Kidney capillary endothelial cell (primary cell): ENCODE results near the gene CCL17.
"Not testable (repeated sequence)": the region's sequence is repeated elsewhere in the genome, so short reads cannot be mapped to it uniquely, and the experiment has no call there.

Experiments
- DNase-seq: peaks from one replicate; pipeline ENCODE4 v3.0.0-alpha.2; 2018; ENCODE audit warnings: low spot score

The CCL17 gene

DNA sequence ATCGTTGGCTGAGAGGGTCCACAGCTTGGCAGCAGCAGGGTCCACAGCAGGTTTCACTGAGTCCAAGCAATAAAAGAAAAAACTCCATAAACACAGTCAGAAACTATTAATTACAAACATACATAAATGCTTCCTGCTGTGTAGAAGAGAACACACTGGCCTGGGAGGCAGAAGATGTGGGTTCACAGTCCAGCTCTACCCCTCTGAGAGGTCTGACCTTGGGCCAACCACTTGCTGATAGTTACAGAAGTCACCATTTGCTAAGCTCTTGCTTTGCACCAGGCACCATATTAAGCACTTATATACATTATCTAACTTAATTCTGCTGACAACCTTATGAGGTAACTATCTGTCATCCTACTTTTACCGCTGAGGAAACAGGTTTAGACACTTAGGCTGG is 27.9 kb downstream of the CCL17 start:
- no peak for DNase-seq

GRCh38 chr16:57432989-57433388 is 28.4 kb downstream of the CCL17 start:
- DNase-seq = no peak

DNA sequence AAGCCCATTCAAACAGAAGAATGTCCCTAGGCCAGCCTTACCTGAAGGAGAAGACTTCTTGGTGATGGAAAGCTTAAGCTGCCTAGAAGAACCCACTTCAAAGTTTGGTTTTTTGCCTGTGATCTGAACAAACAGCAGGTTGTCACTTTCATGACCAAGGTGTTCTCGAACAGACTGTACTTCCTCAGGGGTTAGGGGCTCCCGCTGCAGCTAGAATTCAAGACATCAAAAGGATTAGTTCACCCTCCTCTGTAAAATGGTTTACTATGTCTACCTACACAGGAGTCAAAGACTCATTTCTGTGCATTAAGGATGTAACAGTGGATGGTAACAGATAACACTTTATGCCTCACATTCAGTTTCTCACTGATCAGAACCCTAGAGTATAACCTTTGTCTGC is 29.4 kb downstream of the CCL17 start:
- no peak for DNase-seq

GRCh38 chr16:57435838-57436237 is 31.3 kb downstream of the CCL17 start:
- DNase-seq = no peak

DNA sequence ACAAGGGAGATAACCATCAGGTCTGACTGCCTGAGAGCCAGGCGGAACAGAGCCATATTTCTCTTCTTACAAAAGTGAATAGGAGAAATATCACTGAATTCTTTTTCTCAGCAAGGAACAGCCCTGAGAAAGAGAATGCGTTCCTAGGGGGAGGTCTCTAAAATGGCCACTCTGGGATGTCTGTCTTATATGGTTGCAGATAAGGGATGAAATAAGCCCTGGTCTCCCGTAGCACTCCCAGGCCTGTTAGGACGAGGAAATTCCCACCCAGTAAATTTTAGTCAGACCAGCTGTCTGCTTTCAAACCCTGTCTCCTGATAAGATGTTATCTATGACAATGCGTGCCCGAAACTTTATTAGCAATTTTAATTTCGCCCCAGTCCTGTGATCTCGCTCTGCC is 35.4 kb downstream of the CCL17 start:
- DNase-seq = not testable (repeated sequence)

DNA sequence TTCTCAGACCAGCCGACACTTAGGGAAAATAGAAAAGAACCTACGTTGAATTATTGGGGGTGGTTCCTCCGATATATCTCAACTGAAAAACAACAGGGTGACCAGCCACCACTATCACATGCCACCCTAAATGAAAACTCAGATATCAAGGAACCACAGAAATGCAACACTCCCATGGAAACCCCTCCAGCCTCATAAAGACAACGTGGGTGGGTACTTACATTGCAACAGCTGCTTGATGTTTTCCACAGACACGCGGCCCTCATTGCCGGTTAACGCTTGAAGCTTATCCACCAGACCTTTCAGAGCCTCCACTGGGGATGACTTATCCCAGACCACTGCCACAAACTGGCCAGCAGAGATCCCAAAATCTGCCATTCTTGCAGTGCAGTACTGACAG is 36.0 kb downstream of the CCL17 start:
- not testable (repeated sequence) for DNase-seq

- no peak for DNase-seq
Measured at GRCh38 chr16:57444711-57445110, 40.1 kb downstream of the CCL17 start.

GRCh38 chr16:57445510-57445909 is 40.9 kb downstream of the CCL17 start:
- no peak for DNase-seq

DNA sequence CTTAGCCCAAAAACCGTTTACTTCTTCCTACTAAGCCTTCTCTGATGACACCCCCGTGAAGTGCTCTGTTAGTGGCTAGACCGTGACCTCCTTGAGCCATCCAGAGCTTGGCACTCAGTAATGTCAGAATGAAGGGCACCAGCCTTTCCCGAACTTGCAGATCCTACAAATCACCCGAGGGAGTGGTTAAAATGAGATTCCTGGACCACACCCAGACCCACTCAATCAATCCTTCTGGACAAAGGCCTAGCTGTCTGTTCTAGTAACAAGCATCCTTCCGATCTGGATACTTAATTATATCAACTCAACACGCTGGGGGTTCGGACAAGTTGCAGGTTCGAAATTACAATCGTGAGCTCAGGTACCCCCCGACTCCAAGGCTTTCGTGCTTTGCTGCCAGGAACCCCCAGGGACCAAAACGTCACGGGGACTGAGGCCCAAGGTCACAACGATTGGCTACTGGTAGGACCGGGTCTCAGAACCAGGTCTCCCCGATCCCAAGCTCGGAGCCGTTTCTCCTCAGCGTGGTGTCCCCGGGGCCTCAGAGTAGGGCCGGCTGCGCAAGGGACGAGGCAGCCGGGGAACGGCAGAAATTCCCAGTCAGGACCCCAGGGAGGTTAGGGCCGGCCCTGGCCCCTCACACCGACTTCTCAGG is 42.1 kb downstream of the CCL17 start:
- peak; percentile 23 for DNase-seq

DNA sequence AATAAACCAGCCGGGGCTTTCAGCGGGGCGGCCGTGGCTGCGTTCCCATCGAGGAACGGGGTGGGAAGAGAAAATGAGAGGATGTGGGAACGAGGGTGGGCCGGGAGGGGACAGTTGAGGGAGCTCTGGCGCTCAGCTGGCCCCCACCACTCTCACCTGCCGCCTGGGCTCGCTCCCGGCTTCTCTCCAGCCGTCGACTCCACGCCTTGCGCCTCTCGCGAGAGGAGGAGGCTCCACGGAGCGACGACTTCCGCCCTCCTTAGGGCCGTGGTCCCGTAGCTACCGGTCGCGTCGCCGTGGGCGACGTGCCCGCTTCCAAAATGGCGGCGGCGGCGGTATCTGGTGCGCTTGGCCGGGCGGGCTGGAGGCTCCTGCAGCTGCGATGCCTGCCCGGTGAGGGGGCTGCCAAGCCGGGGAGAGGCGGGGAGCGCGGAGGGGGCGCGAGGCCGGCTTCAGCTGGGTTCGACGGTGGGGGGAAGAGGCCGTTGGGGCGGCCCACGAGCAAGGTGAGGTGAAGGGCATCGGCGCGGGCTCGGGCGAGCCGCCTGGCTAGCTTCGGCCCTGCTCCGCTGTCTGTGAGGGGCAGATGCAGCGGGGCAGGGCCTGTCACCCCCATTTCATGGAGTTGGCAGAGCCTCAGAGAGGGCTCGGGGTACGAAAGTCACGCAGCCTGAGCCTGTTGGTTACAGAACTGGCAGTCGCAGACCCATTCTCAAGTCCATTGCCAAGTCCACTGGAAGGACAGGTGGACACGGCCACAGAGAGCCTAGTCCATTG is 42.8 kb downstream of the CCL17 start, which contains the start of the genes CIAPIN1 and COQ9:
Gene CIAPIN1, minus strand, starts transcription at position 200 of the 777 bp plus-strand sequence. CDS start 6,457 bp downstream, outside the sequence.
Gene COQ9, plus strand, starts transcription at position 294 of the 777 bp plus-strand sequence. Its CDS starts 27 bp downstream, at position 321.
- DNase-seq = peak; percentile 89

DNA sequence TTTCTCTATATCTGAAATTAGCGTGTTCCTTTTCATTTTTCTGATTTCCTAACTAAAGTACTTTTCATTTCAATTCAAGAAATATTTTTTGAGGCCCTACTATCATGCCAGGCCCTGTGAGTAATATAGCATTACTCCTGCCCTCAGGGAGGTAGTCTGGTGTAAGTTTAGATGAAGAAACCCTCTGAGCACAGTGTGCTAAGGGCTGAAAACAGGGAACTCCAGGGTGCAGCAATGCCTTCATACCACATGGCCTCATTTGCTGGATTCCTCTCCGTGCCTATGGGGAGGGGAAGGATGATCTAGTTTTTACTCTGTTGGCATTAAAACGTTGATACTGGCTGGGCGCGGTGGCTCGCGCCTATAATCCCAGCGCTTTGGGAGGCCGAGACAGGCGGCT is 47.5 kb downstream of the CCL17 start:
- DNase-seq = no peak

GRCh38 chr16:57462209-57462977 is 57.8 kb downstream of the CCL17 start, which contains the start of gene POLR2C:
TSS of gene POLR2C (plus strand) at chr16:57462679. CDS start at chr16:57462725, 46 bp downstream.
- DNase-seq = peak; percentile 81

DNA sequence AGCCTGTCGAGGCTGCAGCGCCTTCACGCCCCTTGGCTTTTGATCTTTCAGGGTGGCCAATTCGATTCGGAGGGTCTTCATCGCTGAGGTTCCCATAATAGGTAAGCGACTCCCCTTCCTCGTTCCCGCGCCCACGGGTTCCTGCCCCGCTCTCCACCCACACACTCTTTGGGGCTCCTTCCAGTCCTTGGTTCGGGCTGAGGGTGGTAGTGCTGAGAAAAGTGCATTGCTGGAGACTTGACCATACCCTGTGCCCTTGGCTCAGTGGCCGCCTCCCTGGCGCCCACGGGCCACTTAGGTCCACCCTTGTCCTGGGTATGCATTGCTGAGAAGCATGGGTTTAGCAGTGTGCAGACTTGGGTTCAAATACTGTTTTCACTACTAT is 58.4 kb downstream of the CCL17 start:
- no peak for DNase-seq

DNA sequence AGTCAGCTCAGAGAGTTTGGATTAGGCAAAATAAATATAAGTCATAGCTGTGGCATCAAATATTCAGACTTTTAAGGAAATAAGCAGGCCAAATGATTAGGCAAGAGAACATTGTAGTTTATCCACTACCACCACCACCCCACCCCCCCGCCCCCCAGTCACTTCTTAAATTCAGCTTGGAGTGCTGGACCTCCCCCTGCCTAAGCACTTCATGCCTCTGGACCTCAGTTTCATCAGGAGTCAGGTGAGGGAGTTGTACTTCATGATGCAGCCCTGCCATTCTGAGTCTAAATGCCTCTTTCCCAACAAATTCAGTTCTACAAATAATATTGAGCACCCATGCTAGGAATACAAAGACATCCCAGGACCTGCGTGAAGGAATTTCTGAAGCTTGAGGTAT is 60.0 kb downstream of the CCL17 start:
- DNase-seq = no peak
